ENCODE data around the gene BMI1. TPM values are rescaled to one million over a fixed set of nuclear protein-coding genes. Genes with fewer than 3 reads are reported as not detected.

BMI1 gene
- total and polyA plus RNA-seq, 2 donors (not counting 1 experiment from before 2014, with no cell fraction given): 30.6 to 41.6 TPM

GRCh38 chr10:22366435-22366703, 45.5 kb downstream of the BMI1 start:
- TF ChIP-seq, protein P1, sequence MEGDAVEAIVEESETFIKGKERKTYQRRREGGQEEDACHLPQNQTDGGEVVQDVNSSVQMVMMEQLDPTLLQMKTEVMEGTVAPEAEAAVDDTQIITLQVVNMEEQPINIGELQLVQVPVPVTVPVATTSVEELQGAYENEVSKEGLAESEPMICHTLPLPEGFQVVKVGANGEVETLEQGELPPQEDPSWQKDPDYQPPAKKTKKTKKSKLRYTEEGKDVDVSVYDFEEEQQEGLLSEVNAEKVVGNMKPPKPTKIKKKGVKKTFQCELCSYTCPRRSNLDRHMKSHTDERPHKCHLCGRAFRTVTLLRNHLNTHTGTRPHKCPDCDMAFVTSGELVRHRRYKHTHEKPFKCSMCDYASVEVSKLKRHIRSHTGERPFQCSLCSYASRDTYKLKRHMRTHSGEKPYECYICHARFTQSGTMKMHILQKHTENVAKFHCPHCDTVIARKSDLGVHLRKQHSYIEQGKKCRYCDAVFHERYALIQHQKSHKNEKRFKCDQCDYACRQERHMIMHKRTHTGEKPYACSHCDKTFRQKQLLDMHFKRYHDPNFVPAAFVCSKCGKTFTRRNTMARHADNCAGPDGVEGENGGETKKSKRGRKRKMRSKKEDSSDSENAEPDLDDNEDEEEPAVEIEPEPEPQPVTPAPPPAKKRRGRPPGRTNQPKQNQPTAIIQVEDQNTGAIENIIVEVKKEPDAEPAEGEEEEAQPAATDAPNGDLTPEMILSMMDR (conservative IDR thresholded peaks at IDR 0.05 in 1 of 2, IDR thresholded peaks at IDR 0.05 in 1 of 2; ENCODE audit: low read depth in 1 of 2, low read length in 2 of 2): no peak
- no peak for TF ChIP-seq EZH2 (IDR thresholded peaks at IDR 0.05; ENCODE audit: low read length, missing control alignments)
- Histone ChIP-seq H3K27me3 (ENCODE audit: control insufficient read depth, insufficient read depth, low read length) (no peaks in the 10 kb centered on the region), H3K9ac (ENCODE audit: insufficient read depth, low read length) (no peak overlapping the region), H3K4me2 (ENCODE audit: extremely low read depth, insufficient read depth, low read length) (no peak overlapping the region), H2AFZ (ENCODE audit: low read length) (no peak overlapping the region), H3K79me2 (ENCODE audit: control insufficient read depth, insufficient read depth, low read length) (no peaks in the 10 kb centered on the region), H3K36me3 (ENCODE audit: control insufficient read depth, insufficient read depth, low read length) (no peaks in the 10 kb centered on the region), H3K4me3 (replicated peaks in 1 of 4; ENCODE audit: control extremely low read depth in 1 of 4, insufficient read depth in 1 of 4, low read depth in 3 of 4, low read length in 4 of 4) (no peak overlapping the region), H3K4me1 (ENCODE audit: control insufficient read depth, extremely low read depth, insufficient read depth, low read length) (no peaks in the 10 kb centered on the region), H3K27ac (ENCODE audit: insufficient read depth, low read length) (no peak overlapping the region), H3K9me3 (ENCODE audit: control insufficient read depth, insufficient read depth, low read depth, low read length) (no peaks in the 10 kb centered on the region), H4K20me1 (ENCODE audit: control insufficient read depth, extremely low read depth, insufficient read depth, low read length) (no peaks in the 10 kb centered on the region)
- DNase-seq (ENCODE audit: low read depth in 2 of 2): no peak

DNA sequence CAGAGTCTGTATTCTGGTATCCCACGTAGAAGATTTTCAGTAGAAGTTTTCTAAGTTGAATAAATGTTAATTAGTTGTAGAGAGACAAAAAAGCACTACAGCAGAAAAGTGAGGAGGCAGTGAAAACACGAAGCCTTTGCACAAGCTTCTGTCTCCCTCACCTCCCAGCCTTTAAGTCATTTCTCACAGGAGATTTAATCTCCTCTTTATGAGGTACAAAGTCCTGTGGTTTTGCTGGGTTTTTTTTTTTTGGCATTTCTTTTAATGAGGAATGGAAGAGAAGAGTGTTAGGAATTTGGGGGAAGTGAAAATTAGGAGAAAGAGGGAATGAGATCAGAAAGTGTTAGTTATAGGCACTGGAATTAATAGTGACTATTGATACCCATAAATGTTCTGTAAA, 45.9 kb downstream of the BMI1 start:
- Histone ChIP-seq H3K9ac (ENCODE audit: insufficient read depth, low read length) (no peak overlapping the region), H3K4me1 (ENCODE audit: control insufficient read depth, extremely low read depth, insufficient read depth, low read length) (no peaks in the 10 kb centered on the region), H3K9me3 (ENCODE audit: control insufficient read depth, insufficient read depth, low read depth, low read length) (no peaks in the 10 kb centered on the region), H3K4me3 (replicated peaks in 1 of 4; ENCODE audit: control extremely low read depth in 1 of 4, insufficient read depth in 1 of 4, low read depth in 3 of 4, low read length in 4 of 4) (no peak overlapping the region), H2AFZ (ENCODE audit: low read length) (no peak overlapping the region), H4K20me1 (ENCODE audit: control insufficient read depth, extremely low read depth, insufficient read depth, low read length) (no peaks in the 10 kb centered on the region), H3K4me2 (ENCODE audit: extremely low read depth, insufficient read depth, low read length) (no peak overlapping the region), H3K79me2 (ENCODE audit: control insufficient read depth, insufficient read depth, low read length) (no peaks in the 10 kb centered on the region), H3K27me3 (ENCODE audit: control insufficient read depth, insufficient read depth, low read length) (no peaks in the 10 kb centered on the region), H3K36me3 (ENCODE audit: control insufficient read depth, insufficient read depth, low read length) (no peaks in the 10 kb centered on the region), H3K27ac (ENCODE audit: insufficient read depth, low read length) (no peak overlapping the region)
- DNase-seq (ENCODE audit: low read depth in 2 of 2): no peak
- no peak for TF ChIP-seq EZH2 (IDR thresholded peaks at IDR 0.05; ENCODE audit: low read length, missing control alignments)
- TF ChIP-seq, protein P1 (conservative IDR thresholded peaks at IDR 0.05 in 1 of 2, IDR thresholded peaks at IDR 0.05 in 1 of 2; ENCODE audit: low read depth in 1 of 2, low read length in 2 of 2): no peak

DNA sequence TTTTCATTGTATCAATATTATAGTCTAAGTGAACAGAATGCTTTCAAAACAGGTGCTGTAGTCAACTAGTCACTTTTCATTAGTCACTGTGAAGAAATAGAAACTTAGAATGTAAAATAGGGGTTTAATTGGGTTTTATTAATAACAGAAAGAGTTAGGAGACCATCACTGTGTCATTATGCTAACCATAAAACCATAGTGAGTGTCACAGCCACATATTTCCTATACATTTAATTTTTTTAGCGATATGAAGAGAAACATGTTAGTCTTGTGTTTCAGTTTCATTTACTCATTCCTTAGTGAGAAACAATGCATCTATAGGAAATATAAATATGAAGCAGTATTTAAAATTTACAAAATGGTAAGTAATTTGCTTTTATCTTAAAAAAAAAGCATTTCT, 46.6 kb downstream of the BMI1 start:
- Histone ChIP-seq H3K4me2 (ENCODE audit: extremely low read depth, insufficient read depth, low read length) (no peak overlapping the region), H4K20me1 (ENCODE audit: control insufficient read depth, extremely low read depth, insufficient read depth, low read length) (no peaks in the 10 kb centered on the region), H3K36me3 (ENCODE audit: control insufficient read depth, insufficient read depth, low read length) (no peaks in the 10 kb centered on the region), H3K79me2 (ENCODE audit: control insufficient read depth, insufficient read depth, low read length) (no peaks in the 10 kb centered on the region), H3K4me3 (replicated peaks in 1 of 4; ENCODE audit: control extremely low read depth in 1 of 4, insufficient read depth in 1 of 4, low read depth in 3 of 4, low read length in 4 of 4) (no peak overlapping the region), H3K4me1 (ENCODE audit: control insufficient read depth, extremely low read depth, insufficient read depth, low read length) (no peaks in the 10 kb centered on the region), H3K9ac (ENCODE audit: insufficient read depth, low read length) (no peak overlapping the region), H3K9me3 (ENCODE audit: control insufficient read depth, insufficient read depth, low read depth, low read length) (no peaks in the 10 kb centered on the region), H2AFZ (ENCODE audit: low read length) (no peak overlapping the region), H3K27me3 (ENCODE audit: control insufficient read depth, insufficient read depth, low read length) (no peaks in the 10 kb centered on the region), H3K27ac (ENCODE audit: insufficient read depth, low read length) (no peak overlapping the region)
- DNase-seq (ENCODE audit: low read depth in 2 of 2): no peak
- no peak for TF ChIP-seq EZH2 (IDR thresholded peaks at IDR 0.05; ENCODE audit: low read length, missing control alignments)
- TF ChIP-seq, protein P1 (conservative IDR thresholded peaks at IDR 0.05 in 1 of 2, IDR thresholded peaks at IDR 0.05 in 1 of 2; ENCODE audit: low read depth in 1 of 2, low read length in 2 of 2): no peak
